GM18909 (cell line): ENCODE measurements around the gene ADAM19.

Experiments used
- ATAC-seq: cut with Tn5 transposase; IDR thresholded peaks from one replicate; pipeline ENCODE4 v1.9.1; 2021; ENCODE audit warnings: mild to moderate bottlenecking; ENCODE audit not compliant: unreplicated experiment, poor library complexity

The ADAM19 gene

DNA sequence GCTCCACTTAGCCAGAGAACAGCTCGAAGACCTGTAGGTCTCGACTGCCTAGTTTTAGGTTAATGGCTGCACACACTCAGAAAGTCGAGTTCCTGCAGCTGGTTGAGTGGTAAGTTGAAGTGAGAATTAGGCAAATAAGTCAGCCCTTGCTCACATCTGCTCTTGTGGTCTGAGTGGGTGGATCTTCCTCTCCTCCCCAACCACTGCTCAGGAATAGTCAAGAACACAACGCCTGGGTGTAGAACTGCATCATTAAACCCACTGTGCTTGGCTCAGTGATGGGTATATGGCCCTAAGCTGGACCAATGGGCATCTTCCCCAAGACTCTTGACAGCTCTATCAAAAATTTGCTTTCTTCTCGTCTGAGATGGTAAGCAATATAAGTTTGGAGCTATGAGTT is 20.9 kb upstream of the ADAM19 start:
- peak; percentile 78 for ATAC-seq

- no peak for ATAC-seq
Observed at GRCh38 chr5:157594675-157595459, 19.3 kb upstream of the ADAM19 start.

DNA sequence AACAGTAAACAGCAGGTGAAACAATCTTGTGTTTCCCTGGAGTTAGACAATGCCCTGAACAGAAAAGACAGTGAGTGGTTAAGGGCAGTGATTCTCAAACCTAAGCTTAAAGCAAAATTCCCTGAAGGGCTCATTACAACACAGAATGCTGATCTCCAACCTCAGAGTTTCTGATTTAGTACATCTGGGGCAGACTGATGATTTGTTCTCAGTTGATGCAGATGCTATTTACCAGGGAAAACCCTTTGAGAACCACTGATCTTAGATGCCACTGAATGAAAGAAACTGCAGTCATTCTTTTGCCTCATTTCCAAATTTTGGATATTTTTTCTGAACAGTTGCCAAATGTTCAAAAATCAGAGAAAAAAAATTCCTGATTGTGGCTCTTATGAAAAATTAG is 18.7 kb upstream of the ADAM19 start:
- no peak for ATAC-seq

DNA sequence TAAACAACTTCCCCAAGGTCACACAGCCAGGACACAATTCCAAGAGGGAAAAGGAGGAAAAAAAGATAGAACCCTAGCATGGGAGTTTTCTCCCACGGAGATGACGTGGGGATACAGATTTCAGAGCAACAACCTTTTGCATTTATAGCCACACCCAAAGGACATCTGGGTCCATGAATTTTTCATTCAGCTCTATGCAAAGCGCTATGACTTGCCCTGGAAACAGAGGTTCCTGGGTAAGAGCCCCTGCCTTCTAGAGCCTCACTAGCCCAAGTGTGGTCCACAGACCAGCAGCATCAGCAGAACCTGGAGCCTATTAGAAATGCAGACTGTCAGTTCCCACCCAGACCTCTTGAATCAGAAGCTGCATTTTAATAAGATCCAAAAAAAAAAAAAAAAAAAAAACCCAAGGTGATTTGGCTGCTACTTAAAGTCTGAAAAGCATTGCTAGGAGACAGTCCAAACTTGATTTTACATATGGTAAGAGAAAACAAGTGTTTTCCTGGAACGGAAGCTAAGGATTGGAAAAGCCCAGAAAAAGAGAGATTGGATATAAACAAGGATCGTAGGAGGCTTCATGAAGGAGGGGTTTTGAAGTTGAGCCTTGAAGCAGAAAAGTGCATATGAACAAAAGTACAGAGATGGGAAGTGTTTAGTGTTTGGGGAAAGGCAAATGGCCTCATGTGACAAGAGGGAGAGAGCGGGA is 17.6 kb upstream of the ADAM19 start:
- no peak for ATAC-seq

DNA sequence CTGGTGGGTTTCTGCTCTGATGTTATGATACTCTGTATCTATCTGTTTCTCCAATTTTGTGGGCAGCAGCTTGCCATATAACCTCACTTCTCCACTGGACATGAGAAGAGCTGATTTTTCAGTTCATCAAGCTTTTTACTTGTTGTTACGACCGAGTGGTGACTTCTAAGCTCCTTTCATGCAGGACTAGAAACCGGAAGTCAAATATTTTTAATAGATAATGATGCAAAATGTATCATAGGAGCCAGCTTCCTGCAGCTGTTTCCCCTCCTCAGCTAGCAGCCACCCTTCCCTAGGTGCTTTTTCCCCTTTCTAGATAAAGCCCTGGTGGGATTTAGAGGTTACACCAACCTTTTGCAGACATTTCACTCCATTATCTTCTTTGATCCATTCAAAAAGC is 17.0 kb upstream of the ADAM19 start:
- no peak for ATAC-seq

GRCh38 chr5:157590478-157590877 is 14.9 kb upstream of the ADAM19 start:
- ATAC-seq = no peak

GRCh38 chr5:157584628-157585027 is 9.1 kb upstream of the ADAM19 start:
- no peak for ATAC-seq

- ATAC-seq = no peak
Observed at GRCh38 chr5:157582731-157583620, 7.4 kb upstream of the ADAM19 start.

- no peak for ATAC-seq
Observed at GRCh38 chr5:157581901-157582300, 6.3 kb upstream of the ADAM19 start.

GRCh38 chr5:157578079-157578780 is 2.7 kb upstream of the ADAM19 start:
- ATAC-seq = no peak

GRCh38 chr5:157576678-157577077 is 1.1 kb upstream of the ADAM19 start:
- ATAC-seq = no peak

DNA sequence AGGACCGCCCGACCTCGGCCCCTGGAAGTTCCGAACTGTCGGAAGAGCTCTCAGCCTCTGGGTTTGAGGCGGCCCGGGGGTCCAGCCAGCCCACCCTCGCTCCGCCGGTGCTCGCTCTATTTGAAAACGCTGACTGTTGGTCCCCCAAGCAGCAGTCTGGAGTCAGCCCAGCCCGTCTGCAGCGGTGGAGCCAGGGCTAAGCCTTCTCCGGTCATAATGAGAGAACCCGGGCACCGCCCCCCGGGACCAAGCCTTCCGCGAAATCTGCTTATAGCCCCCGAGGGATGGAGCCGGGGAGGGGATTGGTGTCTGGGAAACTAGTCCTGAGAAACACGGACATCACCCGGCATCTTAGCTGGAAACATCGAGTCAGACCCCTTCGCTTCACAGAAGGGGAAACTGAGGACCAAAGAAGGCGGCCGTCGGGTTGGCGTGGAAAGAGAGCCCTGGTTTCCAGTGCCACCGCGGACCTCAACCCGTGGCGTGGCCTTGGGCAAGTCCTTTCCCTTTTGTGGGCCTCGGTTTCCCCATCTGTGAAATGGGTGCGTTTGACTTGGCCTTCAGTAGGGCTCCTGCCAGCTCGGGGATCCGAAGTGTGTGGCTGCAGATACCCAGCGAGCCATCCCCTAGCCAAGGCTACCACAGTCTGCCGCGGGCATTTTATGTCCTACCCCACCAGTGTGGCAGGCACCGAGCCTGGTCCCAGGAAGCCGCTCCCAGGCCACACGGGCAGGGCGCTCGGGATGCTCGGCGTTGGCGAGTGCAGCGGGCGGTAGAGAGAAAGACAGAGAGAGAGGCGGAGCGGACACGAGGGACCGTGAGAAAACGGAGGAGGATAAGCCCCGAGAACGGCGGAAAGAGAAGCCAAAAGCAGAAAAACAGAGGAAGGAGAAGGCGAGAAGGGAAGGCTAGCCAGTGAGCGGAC is 857 bp downstream of the ADAM19 start:
- ATAC-seq = no peak

- peak; percentile 95 for ATAC-seq
Observed at GRCh38 chr5:157571357-157571827, 4.2 kb downstream of the ADAM19 start.

DNA sequence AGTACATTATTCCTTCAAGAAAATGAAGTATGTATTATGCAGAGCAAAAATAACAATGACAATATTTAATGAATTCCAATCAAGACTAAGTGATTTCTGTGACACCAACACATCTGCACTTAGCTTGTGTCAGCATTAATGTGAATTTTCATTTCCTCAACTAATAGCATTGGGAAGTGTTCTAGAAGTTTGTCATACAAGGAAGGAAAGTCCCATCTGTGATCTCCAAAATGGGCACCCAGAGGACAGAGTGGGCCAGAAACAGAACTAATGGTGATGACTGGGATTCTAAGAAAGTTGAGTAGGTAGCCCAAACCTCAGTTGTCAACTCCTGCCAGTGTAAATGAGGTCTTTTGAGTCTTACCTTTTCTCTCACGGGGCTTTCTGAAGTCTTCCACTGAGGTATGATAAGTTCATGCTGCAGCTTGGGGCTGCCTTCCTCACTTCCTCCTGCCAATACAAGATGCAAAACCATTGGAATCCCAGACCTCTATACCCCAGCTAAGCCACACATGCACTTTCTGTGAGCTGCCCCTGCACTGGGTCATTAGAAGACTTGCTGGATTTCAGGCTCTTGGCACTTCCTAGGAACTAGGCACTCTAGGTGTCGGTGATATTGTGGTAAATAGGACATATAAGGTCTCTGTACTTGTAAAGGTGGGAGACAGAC is 4.9 kb downstream of the ADAM19 start:
- peak; percentile 15 for ATAC-seq

DNA sequence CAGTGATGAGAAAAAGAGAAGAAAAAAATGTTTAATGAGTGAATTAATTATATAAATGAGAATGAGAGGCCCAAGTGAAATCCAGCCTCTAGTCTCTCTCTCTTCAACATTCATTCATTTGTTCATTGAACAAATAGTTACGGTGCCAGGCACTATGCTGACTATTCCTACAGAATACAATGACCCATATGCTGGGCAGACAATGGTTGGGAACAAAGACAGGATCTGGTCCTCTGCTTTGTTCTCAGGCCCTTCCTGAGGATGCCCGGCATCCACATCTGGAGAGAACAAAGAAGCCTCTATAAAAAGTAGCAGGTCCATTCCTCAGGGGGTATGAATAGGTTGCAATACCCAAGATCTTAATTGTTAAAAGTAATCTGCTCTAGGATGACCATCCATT is 6.9 kb downstream of the ADAM19 start:
- no peak for ATAC-seq

DNA sequence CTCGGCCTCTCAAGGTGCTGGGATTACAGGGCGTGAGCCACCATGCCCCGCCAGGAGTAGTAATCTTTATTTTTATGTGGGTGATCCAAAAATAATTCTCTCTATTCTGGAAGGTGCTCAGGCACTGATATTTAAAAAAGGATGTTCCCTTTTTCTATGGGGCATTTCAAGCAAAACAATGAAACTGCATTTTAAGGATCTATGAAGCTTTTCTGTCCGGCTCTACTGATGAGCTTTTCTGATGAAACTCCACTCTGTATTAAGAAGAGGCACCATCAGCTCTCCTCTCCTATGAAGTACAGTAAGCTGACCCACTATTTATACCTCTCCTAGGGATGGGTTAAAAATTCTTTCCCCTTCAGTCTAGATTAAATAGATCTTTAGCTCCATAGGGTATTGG is 7.4 kb downstream of the ADAM19 start:
- ATAC-seq = no peak

DNA sequence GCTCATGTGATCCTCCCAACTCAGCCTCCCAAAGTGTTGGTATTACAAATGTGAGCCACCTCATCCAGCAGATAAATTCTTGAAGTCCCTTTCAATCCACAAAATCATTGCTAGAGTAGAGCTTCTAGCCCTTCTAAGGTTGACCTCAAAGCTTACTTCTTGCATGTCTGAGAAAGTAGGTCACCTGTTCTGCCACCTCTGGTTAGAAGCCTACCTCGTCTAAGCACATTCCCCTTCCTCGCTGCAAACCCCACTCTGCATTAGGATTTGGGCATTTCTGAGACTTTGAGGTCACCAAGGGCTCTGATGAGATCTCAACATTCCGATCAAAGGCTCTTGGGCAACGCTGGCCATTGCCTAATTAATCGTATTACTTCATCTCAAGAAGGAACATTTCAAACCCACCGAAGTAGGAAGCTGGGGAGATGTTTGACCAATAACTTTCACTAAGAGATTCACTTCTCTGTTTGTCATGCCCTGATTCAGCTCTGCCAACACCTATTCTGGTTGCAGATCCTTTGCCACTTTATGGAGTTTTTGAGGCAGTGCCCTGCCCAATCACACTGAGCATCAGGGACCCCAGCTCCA is 8.6 kb downstream of the ADAM19 start:
- no peak for ATAC-seq
